Right hindlimb (tissue), 1 donor: ENCODE measurements around the gene ERCC6L.
A peak's percentile ranks its signal among the peaks of the same experiment; 100 is the strongest.
"Not testable (repeated sequence)": the region's sequence is repeated elsewhere in the genome, so short reads cannot be mapped to it uniquely, and the experiment has no call there.

Source experiments
- DNase-seq: peaks from one replicate; pipeline ENCODE4 v3.0.0-alpha.2; 2018

The ERCC6L gene

GRCh38 chrX:72245461-72246089, 6.7 kb upstream of the ERCC6L start:
- peak; percentile 41 for DNase-seq

- no peak for DNase-seq
These were observed 4.6 kb upstream of the ERCC6L start for GRCh38 chrX:72243472-72243871.

GRCh38 chrX:72240976-72241375, 2.1 kb upstream of the ERCC6L start:
- DNase-seq, result no peak

GRCh38 chrX:72238183-72238582, 644 bp downstream of the ERCC6L start:
- DNase-seq, result no peak

- no peak for DNase-seq
These were observed 2.0 kb downstream of the ERCC6L start for GRCh38 chrX:72236841-72237240.

GRCh38 chrX:72230290-72230689, 8.5 kb downstream of the ERCC6L start:
- no peak for DNase-seq

- not testable (repeated sequence) for DNase-seq
These were observed 18.5 kb downstream of the ERCC6L start for GRCh38 chrX:72220375-72220774.

- no peak for DNase-seq
These were observed 21.9 kb downstream of the ERCC6L start for GRCh38 chrX:72216973-72217372.

GRCh38 chrX:72208126-72208800, 30.6 kb downstream of the ERCC6L start:
- DNase-seq, result peak; percentile 27

GRCh38 chrX:72207366-72207765, 31.5 kb downstream of the ERCC6L start:
- DNase-seq, result peak; percentile 16

GRCh38 chrX:72205706-72206105, 33.1 kb downstream of the ERCC6L start:
- DNase-seq, result no peak

- no peak for DNase-seq
These were observed 35.4 kb downstream of the ERCC6L start for GRCh38 chrX:72203421-72203820.

- DNase-seq, result no peak
These were observed 35.9 kb downstream of the ERCC6L start for GRCh38 chrX:72202792-72203401.

- no peak for DNase-seq
These were observed 36.8 kb downstream of the ERCC6L start for GRCh38 chrX:72201836-72202536.

- no peak for DNase-seq
These were observed 55.9 kb downstream of the ERCC6L start for GRCh38 chrX:72182924-72183323.

GRCh38 chrX:72181178-72182125, 57.4 kb downstream of the ERCC6L start, which contains the start of gene PIN4:
Gene PIN4, plus strand, starts transcription at chrX:72181757. Its CDS starts 29 bp downstream, at chrX:72181786.
- DNase-seq, result peak; percentile 96

- no peak for DNase-seq
These were observed 58.3 kb downstream of the ERCC6L start for GRCh38 chrX:72180539-72180938.

GRCh38 chrX:72176981-72177380, 61.8 kb downstream of the ERCC6L start:
- DNase-seq, result peak; percentile 19

GRCh38 chrX:72176289-72176688, 62.5 kb downstream of the ERCC6L start:
- not testable (repeated sequence) for DNase-seq

GRCh38 chrX:72169008-72169728, 69.7 kb downstream of the ERCC6L start:
- no peak for DNase-seq

GRCh38 chrX:72165551-72165950, 73.3 kb downstream of the ERCC6L start:
- DNase-seq, result no peak

- DNase-seq, result no peak
These were observed 79.1 kb downstream of the ERCC6L start for GRCh38 chrX:72159769-72160168.
